Activated CD4-positive, alpha-beta T cell treated with anti-CD3 and anti-CD28 coated beads, Interleukin-2, amount 50 U/mL, for 16 hours (primary cell): Measurements from ENCODE around the gene SPATA13.

ENCODE experiments used
- DNase-seq: peaks from one replicate; pipeline ENCODE4 v3.0.0-alpha.2; 2020

Gene SPATA13

GRCh38 chr13:24225930-24226329 lies 65.4 kb downstream of the SPATA13 start:
- DNase-seq, result no peak

- DNase-seq, result no peak
These were observed 66.2 kb downstream of the SPATA13 start for GRCh38 chr13:24226762-24227161.

GRCh38 chr13:24228852-24229458 lies 68.4 kb downstream of the SPATA13 start:
- peak; percentile 62 for DNase-seq

GRCh38 chr13:24230428-24231072 lies 70.0 kb downstream of the SPATA13 start:
- no peak for DNase-seq

- no peak for DNase-seq
These were observed 70.9 kb downstream of the SPATA13 start for GRCh38 chr13:24231377-24231776.

- no peak for DNase-seq
These were observed 71.5 kb downstream of the SPATA13 start for GRCh38 chr13:24232037-24232436.

GRCh38 chr13:24232474-24232873 lies 72.0 kb downstream of the SPATA13 start:
- DNase-seq, result no peak

- peak; percentile 36 for DNase-seq
These were observed 72.9 kb downstream of the SPATA13 start for GRCh38 chr13:24233351-24233901.

GRCh38 chr13:24234200-24234915 lies 73.8 kb downstream of the SPATA13 start:
- no peak for DNase-seq

GRCh38 chr13:24237356-24237755 lies 76.8 kb downstream of the SPATA13 start:
- no peak for DNase-seq

- no peak for DNase-seq
These were observed 80.8 kb downstream of the SPATA13 start for GRCh38 chr13:24241336-24241735.

- DNase-seq, result no peak
These were observed 81.6 kb downstream of the SPATA13 start for GRCh38 chr13:24242100-24242499.

GRCh38 chr13:24243302-24243701 lies 82.8 kb downstream of the SPATA13 start:
- no peak for DNase-seq

GRCh38 chr13:24244802-24245201 lies 84.3 kb downstream of the SPATA13 start:
- no peak for DNase-seq

GRCh38 chr13:24247016-24247415 lies 86.5 kb downstream of the SPATA13 start:
- DNase-seq, result no peak

GRCh38 chr13:24249624-24250023 lies 89.1 kb downstream of the SPATA13 start:
- no peak for DNase-seq

- DNase-seq, result no peak
These were observed 90.0 kb downstream of the SPATA13 start for GRCh38 chr13:24250376-24251057.

GRCh38 chr13:24251525-24251924 lies 91.0 kb downstream of the SPATA13 start:
- DNase-seq, result peak; percentile 92

GRCh38 chr13:24252136-24252535 lies 91.6 kb downstream of the SPATA13 start:
- DNase-seq, result no peak

GRCh38 chr13:24253520-24254145 lies 93.1 kb downstream of the SPATA13 start:
- peak; percentile 33 for DNase-seq

- DNase-seq, result peak; percentile 89
These were observed 93.8 kb downstream of the SPATA13 start for GRCh38 chr13:24254146-24254841.

- DNase-seq, result no peak
These were observed 97.0 kb downstream of the SPATA13 start for GRCh38 chr13:24257497-24257896.
